ENCODE data around the gene YPEL2. TPM values are rescaled to one million over a fixed set of nuclear protein-coding genes. Genes with fewer than 3 reads are reported as not detected.

YPEL2 gene
- polyA plus RNA-seq, 1 experiment, result 9.2 TPM

DNA sequence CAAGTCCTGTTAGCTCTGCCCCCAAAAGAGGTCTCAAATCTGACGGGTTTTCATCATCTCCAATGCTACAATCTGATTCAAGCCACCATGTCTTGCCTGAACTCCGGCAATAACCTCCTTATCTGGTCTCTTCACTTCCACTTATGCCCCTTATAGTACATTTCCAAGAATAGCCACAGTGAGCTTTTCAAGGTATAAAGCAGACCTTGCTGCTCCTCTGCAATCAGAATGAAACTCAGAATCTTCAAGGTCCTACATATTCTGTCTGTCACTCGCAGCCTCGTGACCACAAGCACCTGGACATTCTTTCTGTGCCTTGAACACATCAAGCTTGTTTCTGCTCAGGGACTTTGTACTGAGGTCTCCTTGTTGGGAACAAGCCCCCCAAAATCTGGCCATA, 84.7 kb downstream of the YPEL2 start:
- H3K36me3 ChIP-seq (ENCODE audit: control insufficient read depth, insufficient read depth, low read length), result no peaks in the 10 kb centered on the region
- TF ChIP-seq, protein P1, sequence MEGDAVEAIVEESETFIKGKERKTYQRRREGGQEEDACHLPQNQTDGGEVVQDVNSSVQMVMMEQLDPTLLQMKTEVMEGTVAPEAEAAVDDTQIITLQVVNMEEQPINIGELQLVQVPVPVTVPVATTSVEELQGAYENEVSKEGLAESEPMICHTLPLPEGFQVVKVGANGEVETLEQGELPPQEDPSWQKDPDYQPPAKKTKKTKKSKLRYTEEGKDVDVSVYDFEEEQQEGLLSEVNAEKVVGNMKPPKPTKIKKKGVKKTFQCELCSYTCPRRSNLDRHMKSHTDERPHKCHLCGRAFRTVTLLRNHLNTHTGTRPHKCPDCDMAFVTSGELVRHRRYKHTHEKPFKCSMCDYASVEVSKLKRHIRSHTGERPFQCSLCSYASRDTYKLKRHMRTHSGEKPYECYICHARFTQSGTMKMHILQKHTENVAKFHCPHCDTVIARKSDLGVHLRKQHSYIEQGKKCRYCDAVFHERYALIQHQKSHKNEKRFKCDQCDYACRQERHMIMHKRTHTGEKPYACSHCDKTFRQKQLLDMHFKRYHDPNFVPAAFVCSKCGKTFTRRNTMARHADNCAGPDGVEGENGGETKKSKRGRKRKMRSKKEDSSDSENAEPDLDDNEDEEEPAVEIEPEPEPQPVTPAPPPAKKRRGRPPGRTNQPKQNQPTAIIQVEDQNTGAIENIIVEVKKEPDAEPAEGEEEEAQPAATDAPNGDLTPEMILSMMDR (IDR thresholded peaks at IDR 0.05; ENCODE audit: insufficient read depth, low read depth, low read length), result no peak
- no peaks in the 10 kb centered on the region for H3K27me3 ChIP-seq (ENCODE audit: control insufficient read depth, insufficient read depth, low read length)
- ChIA-PET CTCF (no interaction called here), POLR2A (no interaction called here)
- H3K4me3 ChIP-seq (ENCODE audit: low read depth, low read length), result no peak overlapping the region
- no peak for DNase-seq (ENCODE audit: low read depth)

DNA sequence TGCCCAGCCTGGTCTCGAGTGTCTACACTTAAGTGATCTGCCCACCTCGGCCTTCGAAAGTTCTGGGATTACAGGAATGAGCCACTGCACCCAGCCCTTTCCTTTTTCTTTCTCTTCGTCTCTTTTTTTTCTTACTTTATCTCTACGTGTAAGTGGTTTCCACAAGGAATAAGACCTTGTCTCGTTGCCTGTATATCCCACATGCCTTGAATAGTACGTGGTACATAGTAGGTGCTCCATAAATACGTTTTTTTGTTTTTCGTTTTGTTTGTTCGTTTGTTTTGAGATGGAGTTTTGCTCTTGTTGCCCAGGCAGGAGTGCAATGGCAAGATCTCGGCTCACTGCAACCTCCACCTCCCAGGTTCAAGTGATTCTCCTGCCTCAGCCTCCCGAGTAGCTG, 86.0 kb downstream of the YPEL2 start:
- ChIA-PET CTCF (no interaction called here), POLR2A (no interaction called here)
- TF ChIP-seq, protein P1 (IDR thresholded peaks at IDR 0.05; ENCODE audit: insufficient read depth, low read depth, low read length), result no peak
- H3K27me3 ChIP-seq (ENCODE audit: control insufficient read depth, insufficient read depth, low read length), result no peaks in the 10 kb centered on the region
- no peaks in the 10 kb centered on the region for H3K36me3 ChIP-seq (ENCODE audit: control insufficient read depth, insufficient read depth, low read length)
- DNase-seq (ENCODE audit: low read depth), result no peak
- no peak overlapping the region for H3K4me3 ChIP-seq (ENCODE audit: low read depth, low read length)

DNA sequence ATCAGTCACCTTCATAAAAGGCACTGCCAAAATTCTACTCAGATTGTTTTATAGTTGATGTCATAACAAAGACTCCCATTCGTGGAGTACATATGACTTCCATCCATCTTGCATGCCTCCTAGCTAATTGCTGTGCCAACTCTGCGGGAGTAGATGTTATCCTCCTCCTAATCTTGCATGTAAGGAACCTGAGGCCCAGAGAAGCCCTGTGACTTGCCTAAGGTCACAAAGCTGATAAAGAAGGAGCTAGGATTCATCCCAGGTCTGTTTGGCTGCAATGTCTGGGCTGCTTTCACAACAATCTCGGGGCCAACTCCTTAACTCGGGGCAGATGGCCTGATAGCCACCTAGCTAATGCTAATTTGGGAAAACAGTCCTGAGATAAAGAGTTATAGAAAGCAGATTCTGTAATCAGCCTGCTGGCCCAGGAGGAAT, 87.3 kb downstream of the YPEL2 start:
- Histone ChIP-seq H3K4me3 (ENCODE audit: low read depth, low read length) (no peak overlapping the region), H3K27me3 (ENCODE audit: control insufficient read depth, insufficient read depth, low read length) (no peaks in the 10 kb centered on the region), H3K36me3 (ENCODE audit: control insufficient read depth, insufficient read depth, low read length) (no peaks in the 10 kb centered on the region)
- TF ChIP-seq, protein P1 (IDR thresholded peaks at IDR 0.05; ENCODE audit: insufficient read depth, low read depth, low read length), result no peak
- POLR2A ChIA-PET, result no interaction called here
- CTCF ChIA-PET, result interaction anchor here (1.5 kb wide), 1 partner anchor 13 kb away, joined by 3 read pairs; no protein-coding TSS in a partner anchor
- DNase-seq (ENCODE audit: low read depth), result no peak

DNA sequence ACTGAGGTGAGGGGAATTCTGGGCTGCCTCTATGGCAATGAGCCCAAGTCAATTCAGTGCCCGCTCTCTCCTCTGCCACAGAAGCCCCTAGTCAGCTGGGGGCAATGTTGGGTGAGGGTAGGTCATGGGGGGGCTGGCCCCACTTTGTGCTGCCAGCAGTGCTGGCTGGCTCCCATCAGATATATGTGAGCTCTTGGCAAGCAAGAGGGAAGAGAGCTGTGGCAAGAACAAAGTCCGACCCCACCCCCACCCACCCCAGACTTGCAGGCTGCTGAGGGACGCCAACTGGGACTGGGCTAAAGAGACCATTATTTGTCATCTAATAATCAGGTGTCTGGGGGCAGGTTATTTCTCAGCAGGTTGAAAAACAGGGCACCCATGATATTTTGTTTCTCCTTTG, 89.4 kb downstream of the YPEL2 start:
- Histone ChIP-seq H3K36me3 (ENCODE audit: control insufficient read depth, insufficient read depth, low read length) (no peaks in the 10 kb centered on the region), H3K27me3 (ENCODE audit: control insufficient read depth, insufficient read depth, low read length) (no peaks in the 10 kb centered on the region), H3K4me3 (ENCODE audit: low read depth, low read length) (no peak overlapping the region)
- DNase-seq (ENCODE audit: low read depth), result no peak
- CTCF ChIA-PET, result interaction anchor here (1.6 kb wide), 1 partner anchor 15 kb away, joined by 4 read pairs; no protein-coding TSS in a partner anchor
- POLR2A ChIA-PET, result no interaction called here
- TF ChIP-seq, protein P1 (IDR thresholded peaks at IDR 0.05; ENCODE audit: insufficient read depth, low read depth, low read length), result no peak

DNA sequence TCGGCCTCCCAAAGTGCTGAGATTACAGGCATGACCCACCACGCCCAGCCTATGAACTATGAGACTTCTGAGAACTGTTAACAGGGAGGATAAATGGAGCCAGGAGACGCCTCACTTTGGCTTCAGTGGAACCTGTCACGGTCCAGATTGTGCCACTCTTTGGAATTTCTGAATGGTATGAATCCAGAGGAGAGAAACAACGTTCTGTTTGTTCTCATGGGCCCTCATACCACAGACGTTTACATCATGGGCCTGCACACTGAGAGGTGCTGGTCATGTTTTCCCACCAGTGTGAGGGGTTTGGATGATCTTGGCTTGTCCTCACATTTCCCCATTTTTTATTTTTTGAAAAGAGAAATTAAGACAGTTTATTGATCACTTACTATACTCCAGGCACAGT, 90.3 kb downstream of the YPEL2 start:
- Histone ChIP-seq H3K4me3 (ENCODE audit: low read depth, low read length) (no peak overlapping the region), H3K36me3 (ENCODE audit: control insufficient read depth, insufficient read depth, low read length) (no peaks in the 10 kb centered on the region), H3K27me3 (ENCODE audit: control insufficient read depth, insufficient read depth, low read length) (no peaks in the 10 kb centered on the region)
- TF ChIP-seq, protein P1 (IDR thresholded peaks at IDR 0.05; ENCODE audit: insufficient read depth, low read depth, low read length), result no peak
- ChIA-PET POLR2A (no interaction called here), CTCF (no interaction called here)
- no peak for DNase-seq (ENCODE audit: low read depth)

All from BJ (cell line).